GM23338 (cell line): ENCODE data around the gene PLEKHA7. TPM values are rescaled to one million over a fixed set of nuclear protein-coding genes. Genes with fewer than 3 reads are reported as not detected.

Experiments used
- ATAC-seq: fragments of 200-7000 bp; cut with Tn5 transposase; 3 replicates; pipeline ENCODE4 v1.9.1; 2020
- DNase-seq: peaks from one replicate; pipeline ENCODE4 v3.0.0-alpha.2; 2015; ENCODE audit warnings: low spot score
- H2AFZ ChIP-seq: fragments of 200-600 bp; sonication (generic); 2 replicates; pipeline ENCODE4 v1.8.0; 2016; ENCODE audit warnings: antibody characterized with exemption, mild to moderate bottlenecking, moderate library complexity
- H3F3A ChIP-seq: fragments of 200-600 bp; sonication (generic); replicated peaks from 2 replicates; pipeline ENCODE4 v1.8.0; 2017; ENCODE audit warnings: antibody characterized with exemption, mixed run types, low read depth
- H3K27ac ChIP-seq: fragments of 200-600 bp; sonication (generic); 2 replicates; pipeline ENCODE4 v1.6.1; 2016; ENCODE audit warnings: low read depth
- H3K27me3 ChIP-seq: fragments of 200-600 bp; sonication (generic); 2 replicates; pipeline ENCODE4 v1.8.0; 2016; ENCODE audit warnings: mild to moderate bottlenecking, mixed run types, moderate library complexity; ENCODE audit not compliant: insufficient read depth
- H3K36me3 ChIP-seq: fragments of 200-600 bp; sonication (generic); 2 replicates; pipeline ENCODE4 v1.8.0; 2016; ENCODE audit warnings: mild to moderate bottlenecking; ENCODE audit not compliant: insufficient read depth
- H3K4me1 ChIP-seq: fragments of 200-600 bp; sonication (generic); 2 replicates; pipeline ENCODE4 v1.8.0; 2016; ENCODE audit warnings: mild to moderate bottlenecking, moderate library complexity; ENCODE audit not compliant: insufficient read depth
- H3K4me2 ChIP-seq: fragments of 200-600 bp; sonication (generic); 2 replicates; pipeline ENCODE4 v1.7.1; 2017; ENCODE audit warnings: mixed run types
- H3K4me3 ChIP-seq: fragments of 200-600 bp; sonication (generic); 2 replicates; pipeline ENCODE4 v1.6.1; 2016; ENCODE audit warnings: mixed run types
- H3K79me2 ChIP-seq: fragments of 200-600 bp; sonication (generic); replicated peaks from 2 replicates; pipeline ENCODE4 v1.8.0; 2017; ENCODE audit warnings: mild to moderate bottlenecking; ENCODE audit not compliant: insufficient read depth
- H3K9me2 ChIP-seq: fragments of 200-600 bp; sonication (generic); 2 replicates; pipeline ENCODE4 v1.8.0; 2017; ENCODE audit not compliant: insufficient read depth
- H4K20me1 ChIP-seq: fragments of 200-600 bp; sonication (generic); replicated peaks from 2 replicates; pipeline ENCODE4 v1.8.0; 2017; ENCODE audit warnings: mild to moderate bottlenecking; ENCODE audit not compliant: insufficient read depth
- H3K27ac Mint-ChIP-seq: 2 replicates; pipeline ENCODE4 v1.8.0; 2020; ENCODE audit warnings: inconsistent platforms, mild to moderate bottlenecking, moderate library complexity, mixed read lengths
- H3K27me3 Mint-ChIP-seq: 3 replicates; pipeline ENCODE4 v1.8.0; 2022; ENCODE audit warnings: low read depth, mild to moderate bottlenecking, moderate library complexity, mixed read lengths, inconsistent platforms; ENCODE audit not compliant: insufficient read depth, poor library complexity
- H3K36me3 Mint-ChIP-seq: 3 replicates; pipeline ENCODE4 v1.8.0; 2021; ENCODE audit warnings: low read depth, mild to moderate bottlenecking, inconsistent platforms, moderate library complexity, mixed read lengths
- H3K4me1 Mint-ChIP-seq: 3 replicates; pipeline ENCODE4 v1.8.0; 2020; ENCODE audit warnings: mild to moderate bottlenecking, inconsistent platforms, mixed read lengths
- H3K4me3 Mint-ChIP-seq: 3 replicates; pipeline ENCODE4 v1.8.0; 2021; ENCODE audit warnings: moderate library complexity, mild to moderate bottlenecking, inconsistent platforms, mixed read lengths
- H3K9me3 Mint-ChIP-seq: 3 replicates; pipeline ENCODE4 v1.8.0; 2020; ENCODE audit warnings: moderate library complexity, mild to moderate bottlenecking, inconsistent platforms, mixed read lengths
- CREB1 ChIP-seq: fragments of 250-450 bp; sonication (Bioruptor Pico); IDR thresholded peaks from 2 replicates; pipeline ENCODE4 v1.5.0; 2020; ENCODE audit warnings: low read depth, mild to moderate bottlenecking, moderate library complexity
- CTCF ChIP-seq, 2 experiments: fragments of 200-600 bp in 1 of 2; sonication (generic) in 1 of 2; conservative IDR thresholded peaks; 2 replicates each; pipeline versions ENCODE4 v1.5.1 to v1.6.1; 2016 to 2017; ENCODE audit warnings: antibody characterized with exemption in 2 of 2, low read depth in 2 of 2, mild to moderate bottlenecking in 2 of 2, moderate library complexity in 1 of 2
- ETS1 ChIP-seq: IDR thresholded peaks from 2 replicates; pipeline ENCODE4 v1.6.1; 2016; ENCODE audit warnings: antibody characterized with exemption
- EZH2 ChIP-seq: fragments of 200-600 bp; sonication (generic); IDR thresholded peaks from one replicate; pipeline ENCODE4 v1.8.0; 2017; ENCODE audit warnings: antibody characterized with exemption, mild to moderate bottlenecking, low read depth; ENCODE audit not compliant: unreplicated experiment
- EZH2phosphoT487 ChIP-seq: fragments of 200-600 bp; sonication (generic); IDR thresholded peaks from one replicate; pipeline ENCODE4 v1.8.1; 2018; ENCODE audit warnings: antibody characterized with exemption; ENCODE audit not compliant: unreplicated experiment
- JUNB ChIP-seq: IDR thresholded peaks from one replicate; pipeline ENCODE4 v1.6.1; 2016; ENCODE audit warnings: antibody characterized with exemption; ENCODE audit not compliant: unreplicated experiment
- NANOG ChIP-seq: IDR thresholded peaks from 2 replicates; pipeline ENCODE4 v1.6.1; 2016; ENCODE audit warnings: antibody characterized with exemption, borderline replicate concordance
- POLR2AphosphoS5 ChIP-seq: IDR thresholded peaks from 2 replicates; pipeline ENCODE4 v1.6.1; 2016; ENCODE audit warnings: antibody characterized with exemption, low read depth
- REST ChIP-seq: IDR thresholded peaks from one replicate; pipeline ENCODE4 v1.6.1; 2018; ENCODE audit warnings: antibody characterized with exemption; ENCODE audit not compliant: unreplicated experiment
- STAT1 ChIP-seq: IDR thresholded peaks from one replicate; pipeline ENCODE4 v1.6.1; 2016; ENCODE audit warnings: antibody characterized with exemption; ENCODE audit not compliant: unreplicated experiment
- ZNF114 ChIP-seq: fragments of 250-450 bp; sonication (Bioruptor Pico); IDR thresholded peaks from 2 replicates; pipeline ENCODE4 v1.5.0; 2020; ENCODE audit warnings: mild to moderate bottlenecking, moderate library complexity
- ZNF331 ChIP-seq: fragments of 250-450 bp; sonication (Bioruptor Pico); IDR thresholded peaks from 2 replicates; pipeline ENCODE4 v1.5.0; 2020; ENCODE audit warnings: low read depth, mild to moderate bottlenecking, moderate library complexity
- ZNF462 ChIP-seq: fragments of 250-450 bp; sonication (Bioruptor Pico); IDR thresholded peaks from 2 replicates; pipeline ENCODE4 v1.5.0; 2020; ENCODE audit warnings: mild to moderate bottlenecking, moderate library complexity
- polyA plus RNA-seq: library from polyadenylated mRNA; unstranded; fragments of >200 nt; fragmentation: Nextera tagmentation; extraction: Ambion mirVana; gene quantifications from 2 replicates; pipeline ENCODE4 v1.2.1, GENCODE V29; 2016
- total RNA-seq: library from RNA; depleted of rRNA; stranded (reverse); fragments of >200 nt; shearing (Covaris generic); gene quantifications from 2 replicates; pipeline ENCODE4 v1.2.3, GENCODE V29; 2014

The PLEKHA7 gene
- total and polyA plus RNA-seq, 2 experiments from 2014 or later: 9.7 to 15.8 TPM

- H3K4me1 Mint-ChIP-seq: peaks cover 3% of the 10 kb centered on the region; the same call in 1 of the 3 replicates
Measured at GRCh38 chr11:16857186-16857585, 157.0 kb downstream of the PLEKHA7 start.

More at GRCh38 chr11:16857186-16857585, 157.0 kb downstream of the PLEKHA7 start:
- no peak for DNase-seq
- H3K9me2 ChIP-seq: no peaks in the 10 kb centered on the region
- no peak for TF ChIP-seq ZNF462 (CRISPR knock-in tag)
- TF ChIP-seq POLR2AphosphoS5: no peak
- TF ChIP-seq REST: no peak
- no peak for TF ChIP-seq STAT1
- no peak for TF ChIP-seq EZH2phosphoT487
- TF ChIP-seq NANOG: no peak
- no peak for TF ChIP-seq CREB1 (CRISPR knock-in tag)
- TF ChIP-seq CTCF (conservative IDR thresholded peaks at IDR 0.05; ENCODE audit: low read depth in 2 of 2): no peak
- no peak for TF ChIP-seq ZNF114 (CRISPR knock-in tag)
- no peak for TF ChIP-seq JUNB
- TF ChIP-seq ZNF331: no peak
- no peak for TF ChIP-seq EZH2
- no peak for TF ChIP-seq ETS1
- H3K4me2 ChIP-seq: no peak overlapping the region
- Mint-ChIP-seq H3K9me3 (no peaks in the 10 kb centered on the region), H3K27me3 (no peaks in the 10 kb centered on the region), H3K36me3 (no peaks in the 10 kb centered on the region; the same call in 2 of the 3 replicates), H3K4me3 (no peak overlapping the region), H3K27ac (no peak overlapping the region)
- H3F3A ChIP-seq: no peaks in the 10 kb centered on the region
- H3K27ac ChIP-seq: no peak overlapping the region
- no peak overlapping the region for H3K4me3 ChIP-seq
- H3K27me3 ChIP-seq: no peaks in the 10 kb centered on the region
- no peaks in the 10 kb centered on the region for H3K79me2 ChIP-seq
- no peaks in the 10 kb centered on the region for H3K36me3 ChIP-seq
- peaks cover 4% of the 10 kb centered on the region; the same call in 1 of the 2 replicates for H4K20me1 ChIP-seq
- H2AFZ ChIP-seq: no peak overlapping the region
- ATAC-seq: no peak; the same call in 2 of the 3 replicates
- H3K4me1 ChIP-seq: no peaks in the 10 kb centered on the region
